Ascending aorta (tissue), 2 donors: Measurements from ENCODE around the gene HES4. TPM values are rescaled to one million over a fixed set of nuclear protein-coding genes. Genes with fewer than 3 reads are reported as not detected.
A peak's percentile ranks its signal among the peaks of the same experiment; 100 is the strongest.

Source experiments
- DNase-seq, 2 donors: peaks; one replicate each; pipeline ENCODE4 v3.0.0-alpha.2; 2019; ENCODE audit warnings: low spot score in 2 of 2
- H3K27ac ChIP-seq, 2 donors: fragments of 200-600 bp; sonication (generic); one replicate each; pipeline ENCODE4 v1.5.1; 2016 to 2017; ENCODE audit warnings: mild to moderate bottlenecking in 1 of 2
- H3K27me3 ChIP-seq: fragments of 200-600 bp; sonication (generic); one replicate; pipeline ENCODE4 v1.5.1; 2017
- H3K36me3 ChIP-seq, 2 donors: fragments of 200-600 bp; sonication (generic); one replicate each; pipeline ENCODE4 v1.5.1; 2016
- H3K4me1 ChIP-seq, 2 donors: fragments of 200-600 bp; sonication (generic); one replicate each; pipeline ENCODE4 v1.5.1; 2016 to 2017; ENCODE audit warnings: mild to moderate bottlenecking in 1 of 2
- H3K4me3 ChIP-seq, 2 donors: fragments of 200-600 bp; sonication (generic); one replicate each; pipeline ENCODE4 v1.5.1; 2016 to 2017; ENCODE audit warnings: mild to moderate bottlenecking in 1 of 2
- H3K9me3 ChIP-seq, 2 donors: fragments of 200-600 bp; sonication (generic); one replicate each; pipeline ENCODE4 v1.5.1; 2016
- CTCF ChIP-seq, 3 experiments: fragments of 200-600 bp in 2 of 3; fragments of 450-650 bp in 1 of 3; sonication (generic) in 2 of 3; IDR thresholded peaks; one replicate each; pipeline ENCODE4 v1.5.1; 2016 to 2019; ENCODE audit warnings: antibody characterized with exemption in 3 of 3, mild to moderate bottlenecking in 1 of 3, moderate library complexity in 1 of 3
- intact Hi-C: fragments of 100-400 bp; cut with DNase I; formaldehyde crosslinking; loops from one replicate; pipeline ENCODE4 v1.15.1; 2023
- total RNA-seq: library from RNA; depleted of rRNA; stranded (reverse); fragments of >200 nt; gene quantifications from one replicate; pipeline ENCODE4 v1.1.0, GENCODE V29; 2016

The HES4 gene
- total RNA-seq, 1 donor from 2014 or later, result 285 TPM

GRCh38 chr1:1042835-1043234, 42.9 kb upstream of the HES4 start:
- intact Hi-C loops, result no loop called here

GRCh38 chr1:1041873-1042272, 42.0 kb upstream of the HES4 start:
- intact Hi-C loops, result no loop called here
- Histone ChIP-seq H3K9me3 (no peaks in the 10 kb centered on the region), H3K27me3 (no peaks in the 10 kb centered on the region), H3K4me3 (no peak overlapping the region), H3K27ac (no peak overlapping the region), H3K4me1 (peaks cover 8 to 10% of the 10 kb centered on the region in 2 donors), H3K36me3 (peaks cover 15 to 18% of the 10 kb centered on the region in 2 donors)
- DNase-seq, result no peak
- TF ChIP-seq CTCF (IDR thresholded peaks at IDR 0.05), result no peak

More at GRCh38 chr1:1042835-1043234, 42.9 kb upstream of the HES4 start:
- Histone ChIP-seq H3K36me3 (peaks cover 15 to 18% of the 10 kb centered on the region in 2 donors), H3K27ac (no peak overlapping the region), H3K4me1 (peaks cover 8 to 10% of the 10 kb centered on the region in 2 donors), H3K9me3 (no peaks in the 10 kb centered on the region), H3K27me3 (no peaks in the 10 kb centered on the region), H3K4me3 (no peak overlapping the region)
- DNase-seq, result no peak
- no peak for TF ChIP-seq CTCF (IDR thresholded peaks at IDR 0.05)

DNA sequence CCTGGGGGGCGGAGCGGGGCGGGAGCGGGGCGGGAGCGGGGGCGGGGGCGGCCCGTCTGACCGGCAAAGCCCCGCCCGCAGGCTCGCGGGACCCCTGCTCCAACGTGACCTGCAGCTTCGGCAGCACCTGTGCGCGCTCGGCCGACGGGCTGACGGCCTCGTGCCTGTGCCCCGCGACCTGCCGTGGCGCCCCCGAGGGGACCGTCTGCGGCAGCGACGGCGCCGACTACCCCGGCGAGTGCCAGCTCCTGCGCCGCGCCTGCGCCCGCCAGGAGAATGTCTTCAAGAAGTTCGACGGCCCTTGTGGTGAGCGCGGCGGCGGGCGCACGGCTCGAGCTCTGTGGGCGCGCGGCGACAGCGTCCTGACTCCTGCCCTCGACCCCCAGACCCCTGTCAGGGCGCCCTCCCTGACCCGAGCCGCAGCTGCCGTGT, 41.2 kb upstream of the HES4 start:
- Histone ChIP-seq H3K36me3 (peaks cover 10 to 11% of the 10 kb centered on the region in 2 donors), H3K4me3 (peak overlapping the region in 1 of 2 donors; percentile 23), H3K9me3 (no peaks in the 10 kb centered on the region), H3K4me1 (peaks cover 8 to 10% of the 10 kb centered on the region in 2 donors), H3K27ac (no peak overlapping the region), H3K27me3 (no peaks in the 10 kb centered on the region)
- no peak for DNase-seq
- intact Hi-C loops, result no loop called here
- no peak for TF ChIP-seq CTCF (IDR thresholded peaks at IDR 0.05)

DNA sequence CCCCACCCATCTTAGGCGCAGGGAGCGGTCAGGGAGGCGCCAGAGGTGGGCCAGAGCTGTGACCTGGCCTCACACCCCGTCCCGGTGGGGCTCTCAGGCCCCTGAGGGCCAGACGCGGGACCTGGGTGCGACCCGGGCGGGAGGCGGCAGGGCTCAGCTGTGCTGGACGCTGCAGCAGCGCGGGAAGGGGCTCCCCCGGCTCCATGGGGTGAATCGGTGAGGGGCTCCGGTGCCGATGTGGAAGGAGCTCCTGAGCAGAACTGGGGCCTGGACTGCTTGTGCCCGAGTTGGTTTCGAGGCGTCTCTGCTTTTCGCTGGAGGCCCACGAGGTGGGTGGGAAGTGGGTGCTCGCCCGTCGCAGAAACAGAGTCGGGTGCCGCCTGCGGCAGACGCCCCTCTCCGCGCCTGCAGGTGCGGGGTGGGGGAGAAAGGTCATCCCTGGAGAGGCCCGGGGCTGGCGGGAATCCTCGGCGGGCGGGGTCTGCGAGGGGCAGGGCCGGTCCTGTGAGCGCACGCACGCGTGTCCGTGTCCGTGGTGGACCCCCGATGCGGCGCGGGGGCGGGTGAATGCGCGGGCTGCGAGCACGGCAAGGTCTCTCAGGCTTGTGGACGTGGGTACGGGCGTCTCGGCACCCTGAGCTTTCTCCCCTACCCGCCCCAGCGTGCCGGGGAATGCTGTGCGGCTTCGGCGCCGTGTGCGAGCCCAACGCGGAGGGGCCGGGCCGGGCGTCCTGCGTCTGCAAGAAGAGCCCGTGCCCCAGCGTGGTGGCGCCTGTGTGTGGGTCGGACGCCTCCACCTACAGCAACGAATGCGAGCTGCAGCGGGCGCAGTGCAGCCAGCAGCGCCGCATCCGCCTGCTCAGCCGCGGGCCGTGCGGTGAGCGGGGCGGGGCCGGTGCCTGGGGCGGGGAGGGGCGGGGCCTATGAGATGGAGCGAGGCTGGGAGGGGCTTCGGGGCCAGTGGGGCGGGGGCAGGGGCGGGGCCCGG, 40.4 kb upstream of the HES4 start:
- TF ChIP-seq CTCF (IDR thresholded peaks at IDR 0.05), result peak in 1 of 3 experiments; percentile 27
- H3K9me3 ChIP-seq, result no peaks in the 10 kb centered on the region
- peaks cover 8 to 10% of the 10 kb centered on the region in 2 donors for H3K4me1 ChIP-seq
- H3K27ac ChIP-seq, result no peak overlapping the region
- peak overlapping the region; percentile 46 to 74 for H3K4me3 ChIP-seq
- DNase-seq, result peak in 1 of 2 donors; percentile 76
- no peaks in the 10 kb centered on the region for H3K27me3 ChIP-seq
- H3K36me3 ChIP-seq, result peaks cover 3 to 5% of the 10 kb centered on the region in 2 donors
- intact Hi-C loops, result loop anchor here (1.0 kb wide), 1 partner anchor 21 kb away; no protein-coding TSS in a partner anchor

- peaks cover 0 to 3% of the 10 kb centered on the region in 2 donors for H3K36me3 ChIP-seq
- no peak overlapping the region for H3K4me3 ChIP-seq
- H3K27me3 ChIP-seq, result no peaks in the 10 kb centered on the region
- peaks cover 8 to 10% of the 10 kb centered on the region in 2 donors for H3K4me1 ChIP-seq
- DNase-seq, result no peak
- no peak overlapping the region for H3K27ac ChIP-seq
- H3K9me3 ChIP-seq, result no peaks in the 10 kb centered on the region
- TF ChIP-seq CTCF (IDR thresholded peaks at IDR 0.05), result no peak
- intact Hi-C loops, result no loop called here
These were observed 39.4 kb upstream of the HES4 start for GRCh38 chr1:1039145-1039910.
